GM13976 (cell line): Measurements from ENCODE around the gene SUSD6.
A peak's percentile ranks its signal among the peaks of the same experiment; 100 is the strongest.

Experiments used
- DNase-seq: peaks from one replicate; pipeline ENCODE4 v3.0.0; 2012; ENCODE audit warnings: low spot score
- in situ Hi-C: fragments of 300-500 bp; cut with MboI; formaldehyde crosslinking; loops from one replicate; pipeline ENCODE4 v1.12.0; 2022; ENCODE audit warnings: low sequenced_read_pairs, mixed read lengths, inconsistent platforms; ENCODE audit not compliant: unreplicated experiment
- TF ChIP-seq, protein P1 (sequence below): IDR thresholded peaks from 2 replicates; pipeline ENCODE4 v1.5.1; 2012; ENCODE audit warnings: borderline replicate concordance, mild to moderate bottlenecking; ENCODE audit not compliant: insufficient read depth; ENCODE audit errors: extremely low read depth, missing control alignments, control extremely low read depth

Gene SUSD6

DNA sequence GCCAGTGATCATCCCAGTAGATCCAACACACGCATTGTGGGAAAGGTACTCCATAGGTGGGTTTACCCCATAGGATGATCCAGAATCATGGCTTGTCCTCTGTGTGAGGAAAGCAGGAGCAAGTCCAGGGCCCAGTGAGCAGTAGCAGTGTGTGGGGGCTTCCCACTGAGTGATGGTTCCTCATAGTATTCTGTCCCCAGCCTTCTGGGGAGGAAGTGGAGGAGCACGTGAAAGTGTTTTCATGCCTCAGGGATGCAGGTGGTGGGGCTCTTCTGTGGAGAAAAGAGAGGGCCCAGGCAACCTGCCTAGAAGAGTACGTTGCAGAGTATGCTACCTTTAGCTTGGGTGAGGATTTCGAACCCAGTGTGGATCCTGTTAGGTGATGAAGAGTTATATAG, 56.5 kb downstream of the SUSD6 start:
- no peak for DNase-seq
- TF ChIP-seq, protein P1, sequence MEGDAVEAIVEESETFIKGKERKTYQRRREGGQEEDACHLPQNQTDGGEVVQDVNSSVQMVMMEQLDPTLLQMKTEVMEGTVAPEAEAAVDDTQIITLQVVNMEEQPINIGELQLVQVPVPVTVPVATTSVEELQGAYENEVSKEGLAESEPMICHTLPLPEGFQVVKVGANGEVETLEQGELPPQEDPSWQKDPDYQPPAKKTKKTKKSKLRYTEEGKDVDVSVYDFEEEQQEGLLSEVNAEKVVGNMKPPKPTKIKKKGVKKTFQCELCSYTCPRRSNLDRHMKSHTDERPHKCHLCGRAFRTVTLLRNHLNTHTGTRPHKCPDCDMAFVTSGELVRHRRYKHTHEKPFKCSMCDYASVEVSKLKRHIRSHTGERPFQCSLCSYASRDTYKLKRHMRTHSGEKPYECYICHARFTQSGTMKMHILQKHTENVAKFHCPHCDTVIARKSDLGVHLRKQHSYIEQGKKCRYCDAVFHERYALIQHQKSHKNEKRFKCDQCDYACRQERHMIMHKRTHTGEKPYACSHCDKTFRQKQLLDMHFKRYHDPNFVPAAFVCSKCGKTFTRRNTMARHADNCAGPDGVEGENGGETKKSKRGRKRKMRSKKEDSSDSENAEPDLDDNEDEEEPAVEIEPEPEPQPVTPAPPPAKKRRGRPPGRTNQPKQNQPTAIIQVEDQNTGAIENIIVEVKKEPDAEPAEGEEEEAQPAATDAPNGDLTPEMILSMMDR, result no peak
- in situ Hi-C loops, result no loop called here

DNA sequence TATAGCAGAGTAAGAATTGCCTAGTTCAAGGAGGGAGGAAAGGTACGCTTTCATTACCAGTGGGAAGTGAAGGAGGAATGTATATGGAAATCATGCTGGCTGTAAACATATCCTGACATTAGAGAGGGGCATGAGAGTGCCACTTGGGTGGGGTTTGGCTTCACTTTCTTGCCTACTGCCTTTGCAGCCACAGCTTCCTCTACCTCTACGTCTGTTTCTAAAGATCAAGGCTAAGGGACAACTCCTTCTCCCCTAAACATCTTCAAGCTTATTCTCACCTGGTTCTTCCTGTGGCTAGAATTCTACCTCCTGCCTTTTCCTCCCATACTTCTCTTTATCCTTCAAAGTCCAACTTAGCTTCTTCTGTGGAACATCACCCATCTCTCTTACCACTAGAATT, 58.0 kb downstream of the SUSD6 start:
- no peak for DNase-seq
- TF ChIP-seq, protein P1, result no peak
- in situ Hi-C loops, result no loop called here

DNA sequence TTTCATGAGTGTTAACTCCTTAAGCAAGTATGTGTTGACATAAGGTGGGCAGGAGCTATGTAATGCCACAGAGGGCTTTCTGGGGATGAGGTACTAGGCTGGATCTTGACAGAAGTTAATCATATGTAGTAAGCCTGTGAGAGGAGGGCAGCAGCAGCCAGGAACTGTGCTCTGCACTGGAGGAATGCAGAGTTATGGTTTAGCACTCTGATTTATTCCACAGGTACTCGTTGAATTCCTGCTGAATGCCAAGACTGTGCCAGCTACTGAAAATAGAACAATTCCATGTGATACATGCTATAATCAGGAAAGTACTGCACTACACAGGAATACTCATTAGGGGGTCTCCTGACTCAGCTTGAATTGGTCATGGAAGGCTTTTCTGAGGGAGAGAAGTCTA, 58.7 kb downstream of the SUSD6 start:
- in situ Hi-C loops, result no loop called here
- TF ChIP-seq, protein P1, result no peak
- no peak for DNase-seq

DNA sequence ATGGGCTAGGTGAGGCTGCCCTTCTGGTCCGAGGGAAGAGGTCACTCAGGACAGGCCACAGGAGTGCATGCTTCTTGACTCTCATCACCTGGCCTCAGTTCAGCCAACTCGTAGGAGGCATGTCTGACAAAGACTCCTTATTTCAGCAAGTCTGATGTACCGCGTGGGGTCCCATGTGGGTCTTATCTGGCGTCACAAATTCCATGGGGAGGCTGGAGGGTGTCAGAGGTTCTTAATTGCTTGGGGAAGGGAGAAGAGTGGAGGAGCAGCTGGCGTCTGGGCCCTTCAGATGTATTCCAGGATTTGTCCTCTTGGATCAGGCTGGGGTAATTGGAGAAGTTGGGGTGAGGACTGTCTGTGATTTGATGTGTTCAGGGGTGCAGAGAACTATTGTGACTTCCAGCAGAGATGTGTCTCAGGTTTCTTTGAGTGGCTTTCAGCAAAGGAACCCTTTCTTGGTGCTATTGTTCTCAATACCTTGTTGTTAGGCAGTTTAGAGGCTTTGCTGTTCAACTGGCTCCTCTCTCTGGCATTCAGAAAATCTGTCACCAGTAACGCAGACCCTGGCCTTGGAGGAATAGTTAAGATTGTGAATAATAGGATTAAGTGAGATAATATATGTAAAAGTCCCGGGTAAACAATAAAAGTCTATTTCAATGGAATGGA, 60.1 kb downstream of the SUSD6 start:
- TF ChIP-seq, protein P1, result no peak
- no peak for DNase-seq
- in situ Hi-C loops, result no loop called here

DNA sequence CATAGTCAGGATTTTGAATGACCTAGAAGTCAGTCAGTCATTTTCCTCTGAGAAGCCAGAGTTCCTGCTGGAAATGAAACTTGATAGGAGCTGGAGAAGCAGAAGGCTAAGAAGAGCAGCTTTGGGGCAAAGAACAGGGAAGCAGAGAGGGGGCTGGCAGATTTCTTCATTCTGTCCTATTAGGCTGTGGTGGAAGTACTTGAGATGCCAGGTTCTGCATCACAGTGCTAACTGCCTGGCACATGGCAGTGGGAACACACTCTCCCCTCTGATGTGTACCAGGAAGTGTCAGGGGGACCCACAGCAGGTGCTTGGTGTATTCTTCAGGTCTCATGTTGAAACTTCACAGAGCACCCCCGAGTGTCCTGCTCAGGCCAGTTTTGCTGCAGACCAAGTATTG, 61.0 kb downstream of the SUSD6 start:
- no peak for DNase-seq
- TF ChIP-seq, protein P1, result no peak
- in situ Hi-C loops, result no loop called here

DNA sequence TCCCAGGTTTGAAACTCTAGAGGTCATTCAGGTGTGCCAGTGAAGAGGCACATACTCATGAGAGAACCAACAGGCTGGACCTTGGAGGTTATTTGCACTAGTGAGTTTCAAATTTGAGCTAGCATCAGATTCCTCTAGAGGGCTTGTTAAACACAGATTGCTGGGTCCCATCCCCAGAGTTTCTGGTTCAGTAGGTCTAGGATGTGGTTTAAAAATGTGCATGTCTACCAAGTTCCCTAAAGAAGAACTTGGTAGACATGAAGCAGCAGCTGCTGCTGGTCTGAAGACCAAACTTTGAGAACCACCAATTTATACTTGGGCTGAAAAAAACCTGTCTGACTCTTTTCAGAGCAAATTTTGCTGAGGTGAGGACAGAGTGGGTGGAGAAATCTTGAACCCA, 61.7 kb downstream of the SUSD6 start:
- TF ChIP-seq, protein P1, result no peak
- DNase-seq, result no peak
- in situ Hi-C loops, result no loop called here

DNA sequence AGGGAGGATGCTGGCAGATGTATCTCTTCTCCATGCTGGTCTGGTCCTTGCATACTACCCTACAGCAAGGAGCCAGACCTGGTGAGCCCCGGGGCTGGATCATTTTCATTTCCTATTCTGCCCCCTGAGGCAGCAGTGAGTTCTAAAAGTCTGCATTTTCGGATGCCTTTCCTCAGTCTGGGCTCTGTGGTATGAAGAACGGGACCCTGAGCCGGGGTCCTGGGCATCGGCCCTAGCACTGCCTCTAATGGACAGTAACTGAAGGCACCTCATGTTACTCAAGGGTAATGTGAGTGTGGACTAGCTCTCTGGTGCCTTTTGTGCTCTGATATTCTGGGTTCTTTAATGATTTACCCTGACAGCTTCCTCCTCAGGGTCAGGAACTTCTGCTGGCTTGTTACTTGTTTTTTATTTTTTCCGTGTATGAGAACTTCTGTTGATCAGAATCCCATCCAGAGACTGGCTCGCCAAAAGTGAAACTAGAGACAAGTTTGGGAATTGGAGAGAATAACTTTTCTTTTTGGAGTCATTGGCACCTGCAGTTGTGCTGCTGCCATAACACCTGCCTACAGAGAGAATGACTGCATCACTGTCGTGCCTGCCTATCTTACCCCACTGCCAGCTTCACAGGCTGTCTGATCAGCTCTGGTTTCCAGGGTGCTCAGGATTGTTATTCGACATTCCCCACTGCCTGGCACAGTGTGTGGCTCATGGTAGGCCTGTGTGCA, 62.3 kb downstream of the SUSD6 start:
- no peak for DNase-seq
- TF ChIP-seq, protein P1, result peak; percentile 10
- in situ Hi-C loops, result no loop called here
